Upper lobe of left lung (tissue), 6 donors: ENCODE measurements around the gene COL6A3. TPM values are rescaled to one million over a fixed set of nuclear protein-coding genes. Genes with fewer than 3 reads are reported as not detected.

Experiments
- ATAC-seq, 2 donors: fragments of 200-7000 bp; cut with Tn5 transposase; one replicate each; pipeline ENCODE4 v1.9.1; 2022; ENCODE audit warnings: mild to moderate bottlenecking in 2 of 2, moderate library complexity in 2 of 2; ENCODE audit not compliant: low FRiP score in 2 of 2
- DNase-seq, 2 donors: peaks; one replicate each; pipeline ENCODE4 v3.0.0-alpha.2; 2019 to 2020
- H3K27ac ChIP-seq, 4 donors: fragments of 200-600 bp; sonication (generic); one replicate each; pipeline ENCODE4 v1.5.1; 2016 to 2019
- H3K27me3 ChIP-seq, 4 donors: fragments of 200-600 bp; sonication (generic); one replicate each; pipeline ENCODE4 v1.5.1; 2017 to 2019
- H3K36me3 ChIP-seq, 4 donors: fragments of 200-600 bp; sonication (generic); one replicate each; pipeline ENCODE4 v1.5.1; 2016 to 2019
- H3K4me1 ChIP-seq, 4 donors: fragments of 200-600 bp; sonication (generic); one replicate each; pipeline ENCODE4 v1.5.1; 2018 to 2019
- H3K4me3 ChIP-seq, 4 donors: fragments of 200-600 bp; sonication (generic); one replicate each; pipeline ENCODE4 v1.5.1; 2017 to 2019; ENCODE audit warnings: mild to moderate bottlenecking in 2 of 4, moderate library complexity in 1 of 4
- H3K9me3 ChIP-seq, 4 donors: fragments of 200-600 bp; sonication (generic); one replicate each; pipeline ENCODE4 v1.5.1; 2018 to 2019
- EP300 ChIP-seq, 4 donors: sonication (generic); formaldehyde crosslinking; IDR thresholded peaks; one replicate each; pipeline ENCODE4 v1.5.1; 2017; ENCODE audit warnings: antibody characterized with exemption in 4 of 4, control low read depth in 2 of 4
- POLR2A ChIP-seq, 4 donors: fragments of 450-650 bp; IDR thresholded peaks; one replicate each; pipeline ENCODE4 v1.5.1; 2016 to 2017; ENCODE audit warnings: antibody characterized with exemption in 4 of 4, mild to moderate bottlenecking in 2 of 4
- POLR2AphosphoS5 ChIP-seq, 2 donors: sonication (generic); formaldehyde crosslinking; IDR thresholded peaks; one replicate each; pipeline ENCODE4 v1.5.1; 2017; ENCODE audit warnings: antibody characterized with exemption in 2 of 2
- WGBS, 2 donors: methylation state at CpG; one replicate each; pipeline ENCODE4 v1.1.5; 2017 to 2018; 5-methylcytosine and 5-hydroxymethylcytosine counted together
- total RNA-seq, 6 donors: library from RNA; depleted of rRNA in 4 of 6; stranded (reverse); fragments of >200 nt in 4 of 6; gene quantifications; one replicate each; pipeline versions ENCODE4 v1.1.0 to v1.2.1, GENCODE V29; 2016 to 2021
- TF ChIP-seq, protein P1 (sequence below), 6 experiments: fragments of 450-650 bp in 4 of 6; fragments of 200-600 bp in 2 of 6; sonication (generic) in 2 of 6; IDR thresholded peaks; one replicate each; pipeline ENCODE4 v1.5.1; 2016 to 2019; ENCODE audit warnings: antibody characterized with exemption in 6 of 6
- donor health status: DM: no; HTN: no; CAD: no; lungs with moderate emphysema.
- donor health status: DM: no; HTN: yes; CAD: no; lungs with severe emphysema.

COL6A3 gene
- total RNA-seq, 6 donors from 2014 or later: 34.4 to 199 (median 71.9) TPM

DNA sequence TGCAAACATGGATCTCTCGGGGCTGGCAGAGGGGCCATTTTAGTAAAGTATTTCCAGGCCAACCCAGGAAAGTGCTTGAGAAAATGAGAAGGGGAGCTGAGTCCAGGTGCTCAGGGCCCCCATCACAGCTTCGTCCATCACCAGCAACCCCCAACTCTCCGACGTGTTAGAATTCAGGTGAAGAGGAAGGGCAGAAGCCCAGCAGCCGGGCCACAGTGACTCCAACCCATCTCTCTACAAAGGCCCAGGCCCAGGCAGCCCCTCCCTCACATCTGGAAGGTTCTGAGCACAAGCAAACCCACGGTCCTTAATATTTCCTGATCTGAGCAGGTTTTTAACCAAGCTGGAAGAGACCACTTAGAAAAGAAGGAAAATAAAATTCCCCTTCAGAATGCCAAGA lies 34.7 kb upstream of the COL6A3 start:
- no peaks in the 10 kb centered on the region for H3K9me3 ChIP-seq
- no peak overlapping the region for H3K4me3 ChIP-seq
- H3K36me3 ChIP-seq: no peaks in the 10 kb centered on the region
- DNase-seq (no peak), ATAC-seq (no peak)
- H3K27ac ChIP-seq: peak overlapping the region; percentile 41 to 71 (median 66)
- TF ChIP-seq, protein P1, sequence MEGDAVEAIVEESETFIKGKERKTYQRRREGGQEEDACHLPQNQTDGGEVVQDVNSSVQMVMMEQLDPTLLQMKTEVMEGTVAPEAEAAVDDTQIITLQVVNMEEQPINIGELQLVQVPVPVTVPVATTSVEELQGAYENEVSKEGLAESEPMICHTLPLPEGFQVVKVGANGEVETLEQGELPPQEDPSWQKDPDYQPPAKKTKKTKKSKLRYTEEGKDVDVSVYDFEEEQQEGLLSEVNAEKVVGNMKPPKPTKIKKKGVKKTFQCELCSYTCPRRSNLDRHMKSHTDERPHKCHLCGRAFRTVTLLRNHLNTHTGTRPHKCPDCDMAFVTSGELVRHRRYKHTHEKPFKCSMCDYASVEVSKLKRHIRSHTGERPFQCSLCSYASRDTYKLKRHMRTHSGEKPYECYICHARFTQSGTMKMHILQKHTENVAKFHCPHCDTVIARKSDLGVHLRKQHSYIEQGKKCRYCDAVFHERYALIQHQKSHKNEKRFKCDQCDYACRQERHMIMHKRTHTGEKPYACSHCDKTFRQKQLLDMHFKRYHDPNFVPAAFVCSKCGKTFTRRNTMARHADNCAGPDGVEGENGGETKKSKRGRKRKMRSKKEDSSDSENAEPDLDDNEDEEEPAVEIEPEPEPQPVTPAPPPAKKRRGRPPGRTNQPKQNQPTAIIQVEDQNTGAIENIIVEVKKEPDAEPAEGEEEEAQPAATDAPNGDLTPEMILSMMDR (IDR thresholded peaks at IDR 0.05): no peak
- TF ChIP-seq EP300 (IDR thresholded peaks at IDR 0.05) (no peak), POLR2AphosphoS5 (IDR thresholded peaks at IDR 0.05) (no peak), POLR2A (IDR thresholded peaks at IDR 0.05) (no peak)
- H3K27me3 ChIP-seq: no peaks in the 10 kb centered on the region
- WGBS, 2 donors: 74 to 81% methylated on average over 6 of the region's 6 CpGs
- peaks cover 19 to 32% (median 20%) of the 10 kb centered on the region in 4 donors for H3K4me1 ChIP-seq

DNA sequence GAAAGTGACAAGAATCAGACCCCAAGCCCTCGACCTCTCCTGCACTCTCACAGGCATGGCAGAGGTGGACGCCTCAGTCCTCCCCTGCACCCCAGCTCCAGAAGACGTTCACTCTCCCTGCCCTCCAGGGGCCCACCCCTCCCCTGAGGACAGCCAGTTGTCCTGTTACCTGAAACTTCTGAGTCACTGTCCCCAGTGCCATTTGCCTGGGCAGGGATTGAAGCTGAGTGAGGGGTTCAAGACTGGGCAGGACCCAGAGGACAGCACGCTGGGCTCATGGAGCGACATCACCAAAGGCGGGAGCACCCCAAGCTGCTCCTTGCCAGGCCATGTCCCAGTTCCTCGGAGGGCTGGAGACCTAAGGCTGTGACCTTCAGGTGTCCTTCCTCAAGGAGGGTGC lies 34.2 kb upstream of the COL6A3 start:
- no peak for ATAC-seq
- no peak for TF ChIP-seq POLR2AphosphoS5 (IDR thresholded peaks at IDR 0.05)
- TF ChIP-seq, protein P1 (IDR thresholded peaks at IDR 0.05): no peak
- no peak for TF ChIP-seq EP300 (IDR thresholded peaks at IDR 0.05)
- no peak for TF ChIP-seq POLR2A (IDR thresholded peaks at IDR 0.05)
- Histone ChIP-seq H3K36me3 (no peaks in the 10 kb centered on the region), H3K27ac (no peak overlapping the region), H3K27me3 (no peaks in the 10 kb centered on the region), H3K9me3 (no peaks in the 10 kb centered on the region), H3K4me3 (no peak overlapping the region), H3K4me1 (peaks cover 19 to 32% (median 20%) of the 10 kb centered on the region in 4 donors)
- DNase-seq: no peak
- 94 to 95% methylated on average over 4 to 7 of the region's 7 CpGs for WGBS, 2 donors

DNA sequence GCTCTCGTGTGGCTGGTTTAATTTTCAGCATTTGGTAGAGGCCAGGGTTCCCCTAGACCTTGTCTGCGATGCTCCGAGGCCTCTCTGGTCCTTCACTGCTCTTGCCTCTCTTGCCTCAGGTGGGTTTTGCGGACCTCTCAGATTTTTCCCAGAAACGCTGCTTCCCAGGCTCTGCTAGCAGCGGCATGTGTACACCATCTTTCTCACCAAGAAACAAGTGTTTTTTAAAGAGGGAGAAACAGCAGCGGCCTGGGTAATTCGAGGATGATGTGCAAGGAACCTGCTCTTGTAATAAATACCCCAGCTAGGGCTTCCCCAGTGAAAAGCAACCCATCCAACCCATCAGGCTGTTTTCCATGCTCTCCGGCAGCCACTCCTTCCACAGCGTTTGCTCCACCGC lies 33.5 kb upstream of the COL6A3 start:
- no peak for ATAC-seq

DNA sequence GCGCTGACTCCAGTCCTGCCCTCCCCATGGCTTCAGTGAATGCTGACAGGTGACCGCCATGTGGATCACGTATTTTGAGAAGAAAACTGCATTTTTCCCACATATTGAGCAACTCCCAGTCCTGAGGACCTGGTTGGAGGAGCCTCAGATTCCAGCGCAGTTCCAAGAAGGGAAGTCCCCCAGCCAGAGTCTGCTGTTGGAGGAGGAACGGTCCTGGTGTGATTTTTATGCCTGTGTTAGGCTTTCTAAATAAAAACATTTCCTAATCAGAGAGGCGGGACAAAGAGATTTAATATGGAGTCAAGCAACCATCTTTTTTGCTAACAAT lies 32.3 kb upstream of the COL6A3 start:
- Histone ChIP-seq H3K27me3 (no peaks in the 10 kb centered on the region), H3K9me3 (no peaks in the 10 kb centered on the region), H3K4me3 (no peak overlapping the region), H3K27ac (peak overlapping the region in 1 of 4 donors; percentile 35), H3K4me1 (peaks cover 19 to 30% (median 20%) of the 10 kb centered on the region in 4 donors), H3K36me3 (no peaks in the 10 kb centered on the region)
- DNase-seq (no peak), ATAC-seq (no peak)
- 86 to 89% methylated on average over 4 to 6 of the region's 6 CpGs for WGBS, 2 donors
- TF ChIP-seq, protein P1 (IDR thresholded peaks at IDR 0.05): no peak
- peak in 1 of 2 donors; percentile 23 for TF ChIP-seq POLR2AphosphoS5 (IDR thresholded peaks at IDR 0.05)

More for the DNA sequence above, 33.5 kb upstream of the COL6A3 start:
- Histone ChIP-seq H3K27me3 (no peaks in the 10 kb centered on the region), H3K9me3 (no peaks in the 10 kb centered on the region), H3K4me1 (peaks cover 19 to 32% (median 20%) of the 10 kb centered on the region in 4 donors), H3K27ac (no peak overlapping the region), H3K4me3 (no peak overlapping the region), H3K36me3 (no peaks in the 10 kb centered on the region)
- 94 to 97% methylated on average over 11 of the region's 11 CpGs for WGBS, 2 donors
- no peak for DNase-seq
- TF ChIP-seq, protein P1 (IDR thresholded peaks at IDR 0.05): no peak
- TF ChIP-seq EP300 (IDR thresholded peaks at IDR 0.05) (no peak), POLR2A (IDR thresholded peaks at IDR 0.05) (no peak), POLR2AphosphoS5 (IDR thresholded peaks at IDR 0.05) (no peak)

DNA sequence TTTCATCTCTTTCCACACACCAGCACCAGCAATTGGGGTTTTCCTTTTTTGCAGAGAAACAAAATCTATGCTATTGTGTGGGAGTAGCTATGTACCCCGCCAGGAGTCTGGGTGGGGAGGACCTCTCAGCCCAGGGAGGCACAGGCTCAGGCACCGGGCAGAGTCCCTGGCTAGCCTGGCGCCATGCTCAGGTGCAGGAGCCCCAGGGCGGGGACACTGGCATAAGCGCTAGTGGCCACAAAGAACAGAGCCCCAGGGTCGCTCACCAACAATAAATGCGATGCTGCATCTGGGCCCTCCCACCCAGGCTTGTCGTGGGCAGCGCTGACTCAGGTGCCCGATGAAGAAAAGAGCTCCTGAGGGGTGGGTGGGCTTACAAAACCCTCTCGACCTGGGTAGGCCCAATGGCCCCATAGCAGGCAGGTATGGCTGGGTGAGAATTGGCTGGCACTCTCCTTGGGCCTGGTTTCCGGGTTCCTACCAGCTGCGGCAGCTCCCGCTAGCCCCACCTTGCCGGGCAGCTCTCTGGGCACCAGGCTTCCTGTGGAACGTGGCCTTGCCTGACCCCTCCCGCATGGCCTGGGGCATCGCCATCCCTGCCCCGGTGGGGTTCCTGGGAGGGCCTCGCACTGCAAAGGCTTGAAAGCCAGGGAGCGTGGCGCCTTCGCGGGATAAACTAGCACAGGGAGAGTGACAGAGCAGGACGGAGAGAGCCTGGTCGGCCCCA lies 31.8 kb upstream of the COL6A3 start:
- no peak overlapping the region for H3K4me3 ChIP-seq
- peak overlapping the region in 1 of 4 donors; percentile 35 for H3K27ac ChIP-seq
- H3K27me3 ChIP-seq: no peaks in the 10 kb centered on the region
- H3K4me1 ChIP-seq: peaks cover 19 to 25% (median 20%) of the 10 kb centered on the region in 4 donors
- no peak for TF ChIP-seq POLR2A (IDR thresholded peaks at IDR 0.05)
- no peak for TF ChIP-seq POLR2AphosphoS5 (IDR thresholded peaks at IDR 0.05)
- no peak for TF ChIP-seq EP300 (IDR thresholded peaks at IDR 0.05)
- TF ChIP-seq, protein P1 (IDR thresholded peaks at IDR 0.05): no peak
- 95 to 97% methylated on average over 2 to 22 of the region's 26 CpGs for WGBS, 2 donors
- DNase-seq (peak in 1 of 2 donors; percentile 79), ATAC-seq (no peak)
- H3K9me3 ChIP-seq: no peaks in the 10 kb centered on the region
- no peaks in the 10 kb centered on the region for H3K36me3 ChIP-seq
